Measurements from ENCODE around the gene ACSL4.

DNA sequence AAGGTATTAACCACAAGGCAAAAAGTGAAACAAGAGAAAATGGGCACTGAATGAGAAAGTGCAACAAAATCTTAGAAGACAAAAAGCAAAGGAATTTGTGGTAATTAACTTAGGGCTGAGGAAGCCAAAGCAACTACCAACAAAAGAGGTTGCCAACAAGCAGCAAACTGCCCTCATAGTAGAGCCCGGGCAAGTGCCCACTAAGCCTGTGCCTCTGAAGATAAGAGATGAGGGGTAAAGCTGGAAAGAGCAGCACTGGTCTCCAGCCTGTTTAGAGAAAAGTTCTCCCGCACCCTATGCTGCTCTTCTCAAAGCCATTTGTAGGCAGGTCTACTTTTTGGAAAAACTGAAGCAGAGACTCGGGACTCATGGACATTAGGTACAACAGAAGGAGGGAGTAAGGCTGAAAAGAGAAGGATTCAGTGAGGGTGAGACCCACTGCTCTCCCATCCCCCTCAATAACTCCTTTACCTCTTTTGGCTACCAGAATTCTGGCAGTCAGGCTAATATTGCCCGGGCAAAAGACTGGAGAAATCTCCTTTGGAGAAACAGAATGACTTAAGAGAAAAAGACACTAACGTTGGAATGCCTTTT lies 78.4 kb downstream of the ACSL4 start:
- TF ChIP-seq, protein P1, sequence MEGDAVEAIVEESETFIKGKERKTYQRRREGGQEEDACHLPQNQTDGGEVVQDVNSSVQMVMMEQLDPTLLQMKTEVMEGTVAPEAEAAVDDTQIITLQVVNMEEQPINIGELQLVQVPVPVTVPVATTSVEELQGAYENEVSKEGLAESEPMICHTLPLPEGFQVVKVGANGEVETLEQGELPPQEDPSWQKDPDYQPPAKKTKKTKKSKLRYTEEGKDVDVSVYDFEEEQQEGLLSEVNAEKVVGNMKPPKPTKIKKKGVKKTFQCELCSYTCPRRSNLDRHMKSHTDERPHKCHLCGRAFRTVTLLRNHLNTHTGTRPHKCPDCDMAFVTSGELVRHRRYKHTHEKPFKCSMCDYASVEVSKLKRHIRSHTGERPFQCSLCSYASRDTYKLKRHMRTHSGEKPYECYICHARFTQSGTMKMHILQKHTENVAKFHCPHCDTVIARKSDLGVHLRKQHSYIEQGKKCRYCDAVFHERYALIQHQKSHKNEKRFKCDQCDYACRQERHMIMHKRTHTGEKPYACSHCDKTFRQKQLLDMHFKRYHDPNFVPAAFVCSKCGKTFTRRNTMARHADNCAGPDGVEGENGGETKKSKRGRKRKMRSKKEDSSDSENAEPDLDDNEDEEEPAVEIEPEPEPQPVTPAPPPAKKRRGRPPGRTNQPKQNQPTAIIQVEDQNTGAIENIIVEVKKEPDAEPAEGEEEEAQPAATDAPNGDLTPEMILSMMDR (IDR thresholded peaks at IDR 0.05) = no peak
- TF ChIP-seq POLR2A (IDR thresholded peaks at IDR 0.05) = no peak

Measured in lower leg skin (tissue), 3 donors.